Hematopoietic multipotent progenitor cell treated with erythropoietin and hydrocortisone succinate and interleukin-3 and kit ligand, for 6 days (in vitro differentiated cells): ENCODE data around the gene UQCRC2.
A peak's percentile ranks its signal among the peaks of the same experiment; 100 is the strongest.
"Not testable (repeated sequence)": the region's sequence is repeated elsewhere in the genome, so short reads cannot be mapped to it uniquely, and the experiment has no call there.

Source experiments
- DNase-seq: peaks from one replicate; pipeline ENCODE4 v3.0.0-alpha.2; 2015

UQCRC2 gene

DNA sequence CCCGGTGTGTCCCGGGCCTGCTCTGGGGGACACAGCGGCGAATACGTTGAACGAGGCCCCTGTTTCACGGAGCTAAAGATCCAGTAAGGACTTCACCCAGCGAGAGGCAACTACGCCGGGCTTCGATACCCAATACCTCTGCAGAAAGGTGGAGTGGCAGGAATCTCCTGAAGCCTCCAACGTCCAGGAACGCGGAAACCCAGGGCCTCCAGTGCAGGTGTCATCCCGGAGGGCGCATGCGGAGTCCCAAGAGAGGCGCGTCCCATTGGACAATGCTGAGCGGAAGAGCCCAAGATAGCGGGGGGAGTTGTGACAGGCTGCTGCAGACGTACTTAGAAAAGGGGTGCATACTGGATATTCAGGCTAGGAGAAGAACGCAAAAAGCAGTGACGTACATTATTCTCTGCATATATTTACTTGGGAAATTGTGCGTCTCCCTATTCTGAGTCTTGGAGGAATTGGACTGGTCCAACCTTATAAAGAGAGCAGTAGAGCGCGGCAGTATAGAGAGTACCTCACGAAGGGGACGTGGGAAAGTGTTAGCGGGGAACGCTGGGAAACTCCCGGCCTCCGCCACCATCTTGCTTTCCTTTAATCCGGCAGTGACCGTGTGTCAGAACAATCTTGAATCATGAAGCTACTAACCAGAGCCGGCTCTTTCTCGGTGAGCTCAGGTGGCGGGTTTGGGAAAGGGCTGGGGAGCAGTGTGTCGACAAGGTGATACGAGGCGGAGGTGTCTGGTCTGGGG is at the start of gene UQCRC2:
Gene UQCRC2, plus strand, starts transcription at position 569 of the 748 bp plus-strand sequence. Its CDS starts 63 bp downstream, at position 632.
- peak; percentile 98 for DNase-seq

DNA sequence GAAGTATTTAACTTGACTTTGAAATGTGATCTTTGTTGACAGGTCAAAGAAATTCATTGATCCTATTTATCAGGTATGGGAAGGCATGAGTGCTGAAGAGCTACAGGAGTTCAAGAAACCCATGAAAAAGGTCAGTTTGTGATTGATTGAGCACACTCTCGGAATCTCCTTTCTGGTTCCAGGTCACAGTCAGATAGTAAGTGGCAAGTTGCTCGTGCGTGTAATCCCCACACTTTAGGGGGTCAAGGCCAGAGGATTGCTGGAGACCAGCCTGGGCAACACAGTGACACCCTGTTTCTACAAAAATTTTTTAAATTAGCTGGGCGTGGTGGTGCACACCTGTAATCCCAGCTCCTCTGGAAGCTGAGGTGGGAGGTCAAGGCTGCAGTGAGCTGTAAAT is 20.5 kb upstream of the UQCRC2 start:
- DNase-seq = not testable (repeated sequence)

DNA sequence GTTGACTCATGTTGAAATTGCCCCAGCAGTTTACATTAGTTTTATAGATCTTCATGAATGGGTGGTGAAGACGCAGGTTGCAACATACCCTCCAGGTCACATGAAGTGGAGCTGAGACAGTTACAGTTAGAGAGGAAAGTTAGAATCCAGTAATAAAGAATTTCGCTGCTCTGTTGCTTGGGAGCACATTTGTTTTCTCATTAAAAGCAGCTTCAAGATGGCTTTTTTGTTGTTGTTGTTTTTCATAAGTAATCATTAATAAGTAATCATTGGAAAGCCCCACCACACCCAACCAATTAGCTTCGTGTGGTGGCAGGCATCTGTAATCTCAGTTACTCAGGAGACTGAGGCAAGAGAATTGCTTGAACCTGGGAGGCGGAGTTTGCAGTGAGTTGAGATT is 19.8 kb upstream of the UQCRC2 start:
- not testable (repeated sequence) for DNase-seq

DNA sequence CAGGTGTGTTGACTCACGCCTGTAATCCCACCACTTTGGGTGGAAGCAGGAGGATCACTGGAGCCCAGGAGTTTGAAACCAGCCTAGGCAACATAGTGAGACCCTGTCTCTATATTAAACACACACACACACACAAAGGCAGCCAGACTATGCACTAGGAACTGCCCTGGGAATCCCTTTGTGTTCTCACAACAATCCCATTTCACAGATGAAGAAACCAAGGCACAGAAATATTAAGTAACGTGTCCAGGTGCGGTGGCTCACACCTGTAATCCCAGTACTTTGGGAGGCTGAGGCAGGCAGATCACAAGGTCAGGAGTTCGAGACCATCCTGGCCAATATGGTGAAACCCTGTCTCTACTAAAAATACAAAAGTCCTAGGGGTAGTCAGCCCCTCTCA is 19.4 kb upstream of the UQCRC2 start:
- not testable (repeated sequence) for DNase-seq

DNA sequence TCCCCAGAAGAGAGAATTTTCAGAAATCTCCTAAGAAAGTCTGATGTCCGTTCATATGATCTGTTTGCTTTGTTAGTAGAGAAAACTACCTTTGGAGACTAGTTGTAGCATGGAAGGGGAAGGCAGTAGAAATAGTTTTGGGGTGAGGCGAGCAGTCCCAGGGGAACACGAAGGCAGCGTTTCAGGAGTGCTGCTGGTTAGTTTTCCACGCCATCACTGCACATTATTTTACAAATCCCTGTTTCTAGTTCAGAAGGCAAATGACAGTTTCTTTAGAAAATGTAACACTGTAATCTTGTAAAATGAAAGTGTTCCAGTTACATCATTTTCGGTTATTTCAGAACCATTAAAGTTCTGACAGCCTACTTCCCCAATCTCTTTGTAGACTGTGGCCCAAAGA is 16.9 kb upstream of the UQCRC2 start:
- DNase-seq = not testable (repeated sequence)

DNA sequence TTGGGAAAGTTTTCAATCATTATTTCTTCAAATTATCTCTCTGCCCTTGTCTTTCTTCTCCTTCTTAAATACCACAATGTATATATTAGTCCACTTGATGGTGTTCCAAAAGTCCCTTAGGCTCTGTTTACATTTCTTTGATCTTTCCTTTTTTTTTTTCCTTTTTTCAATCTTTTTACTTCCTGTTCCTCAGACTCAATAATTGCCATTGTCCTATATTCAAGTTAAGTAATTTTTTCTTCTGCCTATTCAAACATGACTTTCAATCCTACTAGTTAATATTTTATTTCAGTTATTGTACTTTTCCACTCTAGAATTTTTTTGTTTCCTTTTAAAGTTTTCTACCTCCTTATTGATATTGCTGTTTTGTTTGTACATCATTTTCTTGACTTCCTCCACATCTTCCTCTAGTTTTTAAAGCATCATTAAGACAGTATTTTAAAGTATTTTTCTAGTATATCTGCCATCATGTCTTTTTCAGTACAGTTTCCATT is 15.8 kb upstream of the UQCRC2 start:
- DNase-seq = no peak

DNA sequence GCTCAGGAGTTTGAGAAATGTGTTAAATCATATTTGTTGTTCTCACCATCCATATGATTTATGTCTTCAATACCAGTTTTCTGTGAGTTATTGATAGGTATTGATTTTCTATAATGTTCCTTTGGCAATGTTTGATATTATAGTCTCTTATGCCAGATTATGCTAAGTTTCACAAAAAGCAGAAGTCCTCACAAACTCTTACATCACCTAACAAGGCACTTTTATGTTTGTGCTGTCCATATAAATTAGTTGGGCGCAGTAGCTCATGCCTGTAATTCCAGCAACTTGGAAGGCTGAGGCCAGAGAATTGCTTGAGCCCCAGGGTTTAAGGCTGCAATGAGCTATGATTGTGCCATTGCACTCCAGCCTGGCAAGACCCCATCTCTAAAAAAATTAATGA is 12.6 kb upstream of the UQCRC2 start:
- DNase-seq = no peak

DNA sequence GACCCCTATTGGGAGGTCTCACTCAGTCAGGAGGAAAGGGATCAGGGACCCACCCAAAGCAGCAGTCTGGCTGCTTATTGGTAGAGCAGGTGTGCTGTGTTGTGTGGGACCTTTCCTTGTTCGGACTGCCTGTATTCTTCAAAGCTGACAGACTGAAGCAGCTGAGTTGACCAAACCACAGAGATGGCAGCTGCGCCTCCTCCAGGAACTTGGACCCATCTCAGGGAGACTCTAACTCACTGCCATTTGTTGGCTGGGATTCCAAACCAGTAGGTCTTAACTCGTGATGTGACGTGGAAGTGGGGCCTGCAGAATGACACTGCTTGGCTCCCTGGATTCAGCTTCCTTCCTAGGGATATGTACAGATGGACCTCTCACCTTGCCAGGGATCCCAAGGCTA is 9.6 kb upstream of the UQCRC2 start:
- no peak for DNase-seq

DNA sequence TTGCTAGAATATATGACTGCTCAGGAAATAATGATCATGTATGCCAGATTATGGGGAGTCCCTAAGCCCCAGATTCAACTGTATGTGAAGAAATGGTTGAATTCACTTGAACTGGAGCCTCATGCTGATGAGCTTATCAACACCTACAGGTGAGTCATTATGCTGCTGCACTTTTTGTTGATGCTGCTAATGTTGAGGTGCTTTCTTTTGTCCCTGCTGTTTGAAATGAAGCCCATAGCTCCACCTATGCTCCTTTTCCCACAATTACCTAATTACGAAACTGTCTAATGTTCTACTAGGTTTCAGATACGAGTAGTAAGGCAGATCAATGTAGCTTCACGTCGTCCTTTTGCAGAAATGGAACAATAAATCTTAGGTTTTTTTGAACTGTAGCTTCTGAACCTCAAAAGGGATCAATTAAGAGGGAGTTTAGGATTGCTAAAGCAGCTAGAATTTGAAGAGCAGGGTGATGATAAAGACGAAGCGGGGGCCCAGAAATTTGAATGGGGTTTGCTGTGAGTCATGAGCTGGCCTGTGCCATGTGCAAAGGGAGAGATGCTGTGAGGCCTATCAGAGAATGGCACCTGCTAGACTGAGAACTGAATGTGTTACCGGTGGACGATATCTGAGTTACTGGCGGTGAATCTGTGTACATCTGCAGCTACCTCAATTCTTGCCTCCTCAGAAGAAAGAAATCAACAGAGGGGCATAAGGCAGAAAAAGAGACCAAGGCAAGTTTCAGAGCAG is 6.1 kb upstream of the UQCRC2 start:
- peak; percentile 28 for DNase-seq

DNA sequence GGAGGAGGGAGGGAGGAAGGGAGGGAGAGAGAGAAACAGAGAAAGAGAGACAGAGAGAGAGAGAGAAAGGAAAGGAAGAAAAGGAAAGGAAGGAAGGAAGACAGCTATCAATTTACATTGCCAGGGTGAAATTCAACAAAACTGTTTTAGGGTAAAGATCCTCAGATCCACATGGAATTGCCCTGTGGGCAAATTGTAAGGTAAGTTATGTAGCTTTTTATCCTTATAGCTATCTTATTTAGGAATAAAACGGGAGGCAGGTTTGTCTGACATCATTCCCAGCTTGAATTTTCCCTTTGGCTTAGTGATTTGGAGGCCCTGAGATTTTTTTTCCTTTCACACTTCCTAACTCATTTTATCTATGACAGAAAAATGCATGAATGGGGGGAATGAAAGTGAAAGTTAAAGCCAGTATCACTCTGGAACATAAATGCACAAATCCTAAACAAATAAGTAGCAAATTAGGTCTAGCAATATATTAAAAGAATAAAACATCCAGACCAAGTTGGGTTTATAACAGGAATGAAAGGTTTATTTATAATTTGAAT is 3.4 kb upstream of the UQCRC2 start:
- DNase-seq = no peak

DNA sequence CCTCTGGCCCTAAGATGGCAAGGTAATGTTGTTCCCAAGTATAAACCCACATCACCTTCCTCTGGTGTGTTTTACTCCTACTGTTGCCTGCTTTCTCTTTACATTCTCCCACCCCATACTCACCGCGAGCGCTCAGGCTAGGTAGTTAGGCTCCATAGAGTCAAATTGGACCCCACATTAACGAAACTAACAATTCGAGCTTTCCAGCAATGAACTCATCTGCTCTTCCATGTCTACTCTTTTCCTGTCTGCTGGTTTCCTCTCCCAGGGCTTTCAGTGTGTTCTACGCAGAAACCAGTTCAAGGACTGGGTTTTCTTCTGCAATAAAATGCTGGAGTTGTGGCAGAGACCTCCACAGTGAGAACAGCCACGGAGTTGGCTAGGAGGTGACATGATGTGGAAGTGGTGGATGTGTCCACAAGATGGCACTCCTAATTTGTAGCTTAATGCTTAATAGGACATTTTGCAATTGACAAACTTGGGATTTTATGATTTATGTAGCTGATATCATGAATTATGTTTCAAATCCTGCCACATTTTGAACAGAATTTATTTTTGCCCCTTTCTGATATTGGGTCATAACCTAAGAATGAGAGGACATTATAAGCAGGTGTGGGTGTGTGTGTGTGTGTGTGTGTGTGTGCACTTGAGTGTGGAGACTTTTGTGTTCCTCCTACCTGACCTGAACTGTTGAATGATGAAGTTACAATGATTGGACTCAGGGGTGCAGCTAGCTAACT is 2.2 kb upstream of the UQCRC2 start:
- DNase-seq = peak; percentile 80

DNA sequence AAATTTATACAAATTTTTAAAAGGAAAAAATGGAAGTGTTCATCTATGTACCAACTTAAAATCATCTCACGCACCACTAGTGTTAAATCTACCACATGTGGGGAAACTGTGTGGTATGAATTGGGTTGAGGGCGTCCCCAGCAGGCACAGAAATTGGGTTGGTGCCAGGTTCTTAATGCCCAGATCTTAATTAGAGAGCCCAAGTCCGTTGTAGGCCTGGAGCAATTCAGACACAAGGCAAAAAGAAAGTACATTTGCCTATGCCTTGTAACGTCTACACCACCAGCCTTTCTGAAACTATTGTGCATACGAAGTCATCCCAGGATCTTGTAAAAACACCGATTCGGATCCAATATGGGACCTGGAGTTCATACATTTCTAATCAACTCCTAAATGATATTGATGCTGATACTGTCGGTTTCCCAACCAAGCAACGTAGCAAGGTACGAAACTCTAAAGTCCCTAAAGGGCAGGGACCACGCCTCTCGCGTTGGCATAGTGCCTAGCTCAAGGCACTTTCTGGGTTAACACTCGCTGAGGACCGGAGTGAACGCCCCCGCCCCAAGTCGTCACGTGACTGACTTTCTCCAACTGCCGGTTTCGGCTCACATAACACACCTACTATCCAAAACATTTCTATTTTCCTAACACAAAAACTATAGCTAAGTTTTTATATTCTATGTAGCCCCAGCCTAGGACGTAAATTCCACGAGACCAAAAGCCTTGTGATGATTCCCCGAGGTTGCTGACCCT is 945 bp upstream of the UQCRC2 start:
- peak; percentile 97 for DNase-seq

DNA sequence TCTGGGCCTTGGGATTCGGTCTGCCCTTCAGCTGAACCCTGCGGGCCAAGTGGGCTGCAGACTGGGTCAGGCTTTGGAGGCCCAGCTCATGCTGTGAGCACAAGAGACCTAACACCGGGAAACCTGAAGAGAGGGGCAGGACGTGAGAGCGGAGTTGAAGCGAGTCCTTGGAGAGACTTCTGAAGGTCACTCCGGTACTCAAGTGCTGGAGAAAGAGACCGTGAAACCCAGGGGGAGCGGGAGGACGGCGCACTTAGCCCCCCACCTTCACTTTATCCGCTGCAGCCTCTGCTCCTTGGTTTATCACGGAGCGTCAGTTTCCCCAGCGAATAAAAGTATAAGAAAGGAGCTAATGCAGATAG is 361 bp downstream of the UQCRC2 start:
- no peak for DNase-seq

DNA sequence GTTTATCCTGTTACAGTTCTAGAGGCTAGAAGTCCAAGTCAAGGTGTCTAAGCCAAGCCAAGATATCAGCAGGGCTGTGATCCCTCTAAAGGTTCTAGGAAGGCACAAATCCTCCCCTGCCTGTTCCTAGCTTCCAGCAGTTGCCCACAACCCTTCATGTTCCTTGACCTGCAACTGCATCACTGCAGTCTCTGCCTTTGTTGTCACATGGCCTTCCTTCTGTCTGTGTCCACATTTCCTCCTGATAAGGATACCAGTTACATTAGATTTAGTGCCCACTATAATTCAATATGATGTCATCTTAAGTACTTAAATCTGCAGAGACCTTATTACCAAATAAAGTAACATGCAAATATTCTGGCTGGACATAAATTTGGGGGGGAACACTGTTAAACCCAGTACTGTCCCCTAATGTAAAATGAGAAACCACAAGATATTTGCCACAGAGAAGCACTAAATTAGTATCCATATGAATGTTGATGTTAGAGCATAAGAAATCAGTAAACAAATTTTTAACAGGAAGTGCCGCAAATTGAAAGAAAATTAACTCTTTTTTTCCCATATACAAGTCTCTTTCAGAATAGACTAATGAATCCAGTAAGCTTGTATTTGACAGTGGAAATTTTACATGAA is 4.7 kb downstream of the UQCRC2 start:
- DNase-seq = peak; percentile 54

DNA sequence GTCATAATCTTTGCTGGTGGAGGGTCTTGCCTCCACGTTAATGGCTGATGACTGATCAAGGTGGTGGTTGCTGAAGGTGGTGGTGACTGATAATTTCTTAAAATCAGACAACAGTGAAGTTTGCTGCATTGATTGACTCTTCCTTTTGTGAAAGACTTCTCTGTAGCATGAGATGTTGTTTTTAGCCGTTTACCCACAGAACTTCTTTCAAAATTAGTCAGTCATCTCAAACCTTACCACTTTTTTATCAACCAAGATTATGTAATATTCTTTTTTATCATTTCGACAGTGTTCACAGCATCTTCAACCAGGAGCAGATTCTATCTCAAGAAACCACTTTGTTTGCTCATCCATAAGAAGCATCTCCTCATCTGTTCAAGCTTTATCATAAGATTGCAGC is 5.9 kb downstream of the UQCRC2 start:
- DNase-seq = peak; percentile 64

DNA sequence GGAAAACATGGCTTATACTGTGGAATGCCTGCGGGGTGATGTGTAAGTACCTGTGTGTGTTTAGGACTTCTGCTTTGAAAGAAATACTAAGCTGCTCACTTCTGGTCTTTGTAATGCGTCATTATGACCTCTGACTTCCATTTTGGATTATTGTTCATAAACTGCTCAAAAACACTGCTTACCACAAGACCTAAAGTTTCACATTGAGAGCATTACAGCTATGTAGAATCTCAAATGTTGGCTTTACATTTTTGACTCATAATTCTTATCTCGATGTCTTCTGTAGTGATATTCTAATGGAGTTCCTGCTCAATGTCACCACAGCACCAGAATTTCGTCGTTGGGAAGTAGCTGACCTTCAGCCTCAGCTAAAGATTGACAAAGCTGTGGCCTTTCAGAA is 9.3 kb downstream of the UQCRC2 start:
- DNase-seq = no peak

DNA sequence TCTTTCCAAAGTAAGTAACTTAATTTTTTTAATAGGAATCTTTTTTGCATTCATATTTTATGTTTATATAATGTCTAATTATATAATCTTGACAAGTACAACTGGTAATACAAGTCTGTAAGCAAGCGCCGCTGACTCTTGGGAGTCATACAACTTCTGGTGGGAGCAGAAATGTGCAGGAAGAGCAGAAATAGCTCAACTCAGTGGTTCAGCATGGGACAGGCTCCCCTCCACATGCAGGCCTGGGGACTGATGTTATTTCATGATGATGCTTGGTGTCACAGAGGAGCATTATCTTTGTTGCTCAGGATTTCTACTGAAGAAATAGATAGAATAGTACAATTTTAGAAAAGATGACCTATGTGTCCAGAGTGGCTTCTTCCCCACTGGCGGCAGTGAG is 10.7 kb downstream of the UQCRC2 start:
- no peak for DNase-seq

DNA sequence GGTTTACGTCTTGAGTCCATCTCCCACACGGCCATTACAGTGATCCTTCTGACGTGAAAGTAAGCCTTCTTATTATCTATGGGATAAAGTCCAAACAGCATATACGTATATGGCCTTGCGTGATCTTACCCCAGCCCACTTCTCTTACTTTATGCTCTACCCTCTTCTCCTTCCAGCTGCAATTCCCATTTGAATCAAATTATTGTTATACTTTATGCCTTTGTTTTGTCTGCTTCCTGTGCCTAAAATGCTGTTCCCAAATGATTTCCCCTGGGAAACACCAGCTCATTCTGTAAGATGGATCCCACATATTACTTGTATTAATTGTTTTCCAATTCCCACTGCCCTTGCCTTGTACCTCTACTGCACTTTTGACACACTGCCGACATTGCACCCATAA is 11.2 kb downstream of the UQCRC2 start:
- DNase-seq = no peak

DNA sequence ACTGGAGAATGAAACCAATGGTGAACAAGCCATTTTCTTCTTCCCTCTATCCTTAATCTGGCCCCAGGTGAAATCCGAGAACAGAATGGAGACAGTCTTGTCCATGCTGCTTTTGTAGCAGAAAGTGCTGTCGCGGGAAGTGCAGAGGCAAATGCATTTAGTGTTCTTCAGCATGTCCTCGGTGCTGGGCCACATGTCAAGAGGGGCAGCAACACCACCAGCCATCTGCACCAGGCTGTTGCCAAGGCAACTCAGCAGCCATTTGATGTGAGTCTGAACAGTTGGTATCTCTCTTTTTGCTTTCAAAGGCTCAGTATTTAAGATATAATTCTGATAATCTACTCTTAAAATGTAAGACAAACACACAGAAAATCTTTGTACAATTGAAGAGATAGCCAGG is 18.7 kb downstream of the UQCRC2 start:
- no peak for DNase-seq

DNA sequence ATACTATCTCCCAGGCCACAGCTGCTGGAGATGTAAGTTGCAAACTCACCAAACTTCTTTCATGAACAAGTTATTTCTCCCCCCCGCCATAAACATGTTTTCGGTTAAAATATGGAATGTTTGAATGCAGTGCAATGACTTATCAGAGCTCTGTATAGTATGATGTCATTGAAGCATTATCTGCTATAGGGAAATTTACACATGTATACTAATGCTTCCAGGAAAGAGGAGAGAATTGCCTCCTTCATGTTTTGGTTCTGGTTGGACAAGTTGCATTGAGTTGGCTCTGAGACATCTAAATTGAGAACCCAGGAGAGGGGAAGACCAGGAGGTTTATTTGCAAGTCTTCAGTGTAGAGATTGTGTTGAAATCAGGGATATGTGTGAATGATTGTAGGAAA is 20.8 kb downstream of the UQCRC2 start:
- no peak for DNase-seq

DNA sequence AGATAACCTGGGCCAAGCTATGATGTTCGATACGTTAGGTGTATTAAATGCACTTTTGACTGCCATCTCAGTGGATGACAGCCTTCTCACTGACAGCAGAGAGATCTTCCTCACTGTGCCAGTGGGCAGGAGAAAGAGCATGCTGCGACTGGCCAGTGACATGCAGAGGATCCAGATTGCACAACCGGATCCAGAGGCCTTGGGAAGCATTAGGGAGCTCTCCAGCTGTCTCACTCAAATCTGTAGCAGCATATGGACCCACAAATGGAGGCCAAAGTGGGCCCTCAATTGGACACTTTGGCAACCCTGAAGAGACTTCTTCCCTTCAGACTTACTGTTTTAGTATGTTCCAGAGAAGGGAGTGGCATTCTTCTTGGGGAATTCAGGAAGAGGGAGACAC is 26.9 kb downstream of the UQCRC2 start:
- DNase-seq = no peak

DNA sequence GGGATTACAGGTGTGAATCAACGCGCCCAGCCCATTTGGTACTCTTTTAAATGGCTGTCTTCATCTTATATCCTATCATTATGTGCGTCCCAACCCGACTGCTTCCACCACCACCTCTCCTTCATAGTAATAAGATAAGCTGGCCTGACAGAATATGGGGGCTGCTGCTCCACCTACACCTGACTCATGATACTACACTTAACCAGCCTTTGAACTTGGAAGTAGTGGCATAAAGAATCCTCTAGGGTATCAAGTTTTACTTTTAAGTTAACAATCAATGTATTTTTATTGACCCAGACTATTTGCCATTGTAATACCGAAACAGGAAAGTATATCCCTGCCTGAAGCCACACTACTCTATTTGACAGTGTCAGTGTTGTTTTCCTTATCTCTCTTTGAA is 28.9 kb downstream of the UQCRC2 start:
- DNase-seq = peak; percentile 26
